ENCODE data around the gene CCN5.
A peak's percentile ranks its signal among the peaks of the same experiment; 100 is the strongest.

Gene CCN5

DNA sequence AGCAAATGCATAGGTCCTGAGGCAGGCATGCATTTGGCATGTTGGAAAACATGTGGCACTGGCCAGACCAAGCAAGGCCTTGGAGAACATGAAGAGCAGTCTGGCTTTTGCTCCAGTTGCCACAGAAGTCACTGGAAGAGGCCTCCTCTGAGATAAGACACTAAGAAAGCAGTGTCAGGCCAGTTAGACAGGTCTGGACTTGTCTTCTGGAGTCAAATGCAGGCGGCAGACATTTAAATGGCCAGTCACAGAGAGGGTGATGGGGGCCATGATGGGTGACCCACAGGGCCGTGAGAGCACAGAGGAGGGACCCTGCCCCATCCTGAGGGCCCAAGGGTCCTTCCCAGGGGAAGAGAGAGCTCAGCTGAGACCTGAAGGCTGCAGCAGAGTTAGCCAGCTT, 36.9 kb upstream of the CCN5 start:
- TF ChIP-seq SPI1 (IDR thresholded peaks at IDR 0.05; ENCODE audit: borderline replicate concordance, low read depth) (no peak), POLR2AphosphoS5 (IDR thresholded peaks at IDR 0.05; ENCODE audit: low read depth) (no peak), GABPA (IDR thresholded peaks at IDR 0.05; ENCODE audit: low read depth) (no peak)
- TF ChIP-seq, protein P1, sequence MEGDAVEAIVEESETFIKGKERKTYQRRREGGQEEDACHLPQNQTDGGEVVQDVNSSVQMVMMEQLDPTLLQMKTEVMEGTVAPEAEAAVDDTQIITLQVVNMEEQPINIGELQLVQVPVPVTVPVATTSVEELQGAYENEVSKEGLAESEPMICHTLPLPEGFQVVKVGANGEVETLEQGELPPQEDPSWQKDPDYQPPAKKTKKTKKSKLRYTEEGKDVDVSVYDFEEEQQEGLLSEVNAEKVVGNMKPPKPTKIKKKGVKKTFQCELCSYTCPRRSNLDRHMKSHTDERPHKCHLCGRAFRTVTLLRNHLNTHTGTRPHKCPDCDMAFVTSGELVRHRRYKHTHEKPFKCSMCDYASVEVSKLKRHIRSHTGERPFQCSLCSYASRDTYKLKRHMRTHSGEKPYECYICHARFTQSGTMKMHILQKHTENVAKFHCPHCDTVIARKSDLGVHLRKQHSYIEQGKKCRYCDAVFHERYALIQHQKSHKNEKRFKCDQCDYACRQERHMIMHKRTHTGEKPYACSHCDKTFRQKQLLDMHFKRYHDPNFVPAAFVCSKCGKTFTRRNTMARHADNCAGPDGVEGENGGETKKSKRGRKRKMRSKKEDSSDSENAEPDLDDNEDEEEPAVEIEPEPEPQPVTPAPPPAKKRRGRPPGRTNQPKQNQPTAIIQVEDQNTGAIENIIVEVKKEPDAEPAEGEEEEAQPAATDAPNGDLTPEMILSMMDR (IDR thresholded peaks at IDR 0.05; ENCODE audit: insufficient read depth, low read length) = no peak
- TF ChIP-seq, protein P2, sequence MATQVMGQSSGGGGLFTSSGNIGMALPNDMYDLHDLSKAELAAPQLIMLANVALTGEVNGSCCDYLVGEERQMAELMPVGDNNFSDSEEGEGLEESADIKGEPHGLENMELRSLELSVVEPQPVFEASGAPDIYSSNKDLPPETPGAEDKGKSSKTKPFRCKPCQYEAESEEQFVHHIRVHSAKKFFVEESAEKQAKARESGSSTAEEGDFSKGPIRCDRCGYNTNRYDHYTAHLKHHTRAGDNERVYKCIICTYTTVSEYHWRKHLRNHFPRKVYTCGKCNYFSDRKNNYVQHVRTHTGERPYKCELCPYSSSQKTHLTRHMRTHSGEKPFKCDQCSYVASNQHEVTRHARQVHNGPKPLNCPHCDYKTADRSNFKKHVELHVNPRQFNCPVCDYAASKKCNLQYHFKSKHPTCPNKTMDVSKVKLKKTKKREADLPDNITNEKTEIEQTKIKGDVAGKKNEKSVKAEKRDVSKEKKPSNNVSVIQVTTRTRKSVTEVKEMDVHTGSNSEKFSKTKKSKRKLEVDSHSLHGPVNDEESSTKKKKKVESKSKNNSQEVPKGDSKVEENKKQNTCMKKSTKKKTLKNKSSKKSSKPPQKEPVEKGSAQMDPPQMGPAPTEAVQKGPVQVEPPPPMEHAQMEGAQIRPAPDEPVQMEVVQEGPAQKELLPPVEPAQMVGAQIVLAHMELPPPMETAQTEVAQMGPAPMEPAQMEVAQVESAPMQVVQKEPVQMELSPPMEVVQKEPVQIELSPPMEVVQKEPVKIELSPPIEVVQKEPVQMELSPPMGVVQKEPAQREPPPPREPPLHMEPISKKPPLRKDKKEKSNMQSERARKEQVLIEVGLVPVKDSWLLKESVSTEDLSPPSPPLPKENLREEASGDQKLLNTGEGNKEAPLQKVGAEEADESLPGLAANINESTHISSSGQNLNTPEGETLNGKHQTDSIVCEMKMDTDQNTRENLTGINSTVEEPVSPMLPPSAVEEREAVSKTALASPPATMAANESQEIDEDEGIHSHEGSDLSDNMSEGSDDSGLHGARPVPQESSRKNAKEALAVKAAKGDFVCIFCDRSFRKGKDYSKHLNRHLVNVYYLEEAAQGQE (IDR thresholded peaks at IDR 0.05; ENCODE audit: insufficient replicate concordance, low read depth) = no peak
- no peak overlapping the region for H3K4me3 ChIP-seq (replicated peaks; ENCODE audit: insufficient read depth, low read length)
- H3K27ac ChIP-seq (replicated peaks) = no peak overlapping the region
- no peaks in the 10 kb centered on the region for H3K27me3 ChIP-seq (ENCODE audit: insufficient read depth, poor library complexity, severe bottlenecking)
- DNase-seq (ENCODE audit: low read depth in 1 of 2, low spot score in 1 of 2) = no peak

DNA sequence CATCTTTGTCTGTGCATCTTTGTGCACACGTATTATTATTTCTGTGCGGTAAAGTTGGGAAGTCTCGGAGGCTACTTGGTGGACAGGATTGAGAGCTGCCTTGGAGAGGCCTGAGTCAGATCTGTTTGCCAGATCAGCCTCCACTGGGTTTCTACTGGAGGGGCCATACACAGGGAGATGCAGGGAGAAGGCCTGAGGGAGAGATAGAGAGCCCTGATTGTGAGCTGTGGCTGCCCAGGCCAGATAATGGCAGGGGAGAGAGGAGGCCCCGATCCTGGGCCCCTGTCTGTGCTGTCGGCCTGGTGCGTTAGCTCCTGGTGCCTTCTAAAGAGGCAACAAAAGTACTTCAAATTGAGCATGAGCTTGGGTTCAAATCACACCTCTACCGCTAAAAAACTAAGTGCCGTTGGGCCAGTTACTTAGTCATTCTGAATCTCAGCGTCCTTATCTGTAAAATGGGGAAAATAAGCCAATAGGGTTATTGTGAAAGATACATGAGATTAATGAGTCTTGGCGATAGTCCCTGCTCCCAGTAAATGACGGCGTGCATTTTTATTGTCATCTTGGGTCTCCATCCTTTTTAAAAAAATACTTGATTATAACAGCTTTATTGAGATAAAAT, 36.1 kb upstream of the CCN5 start:
- no peak overlapping the region for H3K27ac ChIP-seq (replicated peaks)
- TF ChIP-seq POLR2AphosphoS5 (IDR thresholded peaks at IDR 0.05; ENCODE audit: low read depth) (no peak), SPI1 (IDR thresholded peaks at IDR 0.05; ENCODE audit: borderline replicate concordance, low read depth) (no peak), GABPA (IDR thresholded peaks at IDR 0.05; ENCODE audit: low read depth) (no peak)
- TF ChIP-seq, protein P2 (IDR thresholded peaks at IDR 0.05; ENCODE audit: insufficient replicate concordance, low read depth) = no peak
- DNase-seq (ENCODE audit: low read depth in 1 of 2, low spot score in 1 of 2) = no peak
- no peak overlapping the region for H3K4me3 ChIP-seq (replicated peaks; ENCODE audit: insufficient read depth, low read length)
- H3K27me3 ChIP-seq (ENCODE audit: insufficient read depth, poor library complexity, severe bottlenecking) = no peaks in the 10 kb centered on the region

DNA sequence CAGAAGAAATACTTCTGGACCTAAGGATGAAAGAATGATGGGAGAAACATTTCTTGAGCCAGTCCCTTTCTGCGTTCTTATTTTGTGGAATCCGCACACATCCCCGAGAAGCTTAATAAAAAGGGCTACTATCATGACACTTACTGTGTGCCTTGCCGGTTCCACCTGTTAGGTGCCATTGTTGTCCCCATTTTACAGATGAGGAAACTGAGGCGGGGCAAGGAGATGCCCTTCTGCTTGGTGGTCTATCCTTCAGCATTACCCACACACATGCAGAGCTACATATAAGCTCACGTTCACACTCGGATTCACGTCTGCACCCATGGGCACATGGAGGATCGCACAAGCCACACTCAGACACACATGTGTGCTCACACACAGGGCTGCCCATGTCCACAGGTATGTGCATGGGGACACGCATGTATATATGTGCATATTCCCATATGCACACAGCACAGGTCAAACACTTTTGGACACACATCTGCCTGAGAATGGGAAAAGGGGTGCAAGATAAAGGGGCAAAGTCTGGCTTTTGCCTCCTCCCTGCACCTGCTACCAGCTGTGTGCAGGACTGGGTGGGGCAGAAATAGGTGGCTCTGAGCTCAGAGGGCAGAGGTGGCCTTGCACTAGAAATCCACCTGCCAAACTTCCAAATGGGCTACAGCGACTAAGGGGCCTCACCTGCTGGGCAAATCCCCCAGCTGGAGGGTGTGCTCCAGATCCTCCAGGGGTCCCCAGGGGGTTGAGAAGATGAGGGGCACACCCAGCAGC, 33.2 kb upstream of the CCN5 start:
- Histone ChIP-seq H3K4me3 (replicated peaks; ENCODE audit: insufficient read depth, low read length) (no peak overlapping the region), H3K27me3 (ENCODE audit: insufficient read depth, poor library complexity, severe bottlenecking) (no peaks in the 10 kb centered on the region), H3K27ac (replicated peaks) (no peak overlapping the region)
- TF ChIP-seq SPI1 (IDR thresholded peaks at IDR 0.05; ENCODE audit: borderline replicate concordance, low read depth) (no peak), POLR2AphosphoS5 (IDR thresholded peaks at IDR 0.05; ENCODE audit: low read depth) (no peak)
- no peak for DNase-seq (ENCODE audit: low read depth in 1 of 2, low spot score in 1 of 2)

DNA sequence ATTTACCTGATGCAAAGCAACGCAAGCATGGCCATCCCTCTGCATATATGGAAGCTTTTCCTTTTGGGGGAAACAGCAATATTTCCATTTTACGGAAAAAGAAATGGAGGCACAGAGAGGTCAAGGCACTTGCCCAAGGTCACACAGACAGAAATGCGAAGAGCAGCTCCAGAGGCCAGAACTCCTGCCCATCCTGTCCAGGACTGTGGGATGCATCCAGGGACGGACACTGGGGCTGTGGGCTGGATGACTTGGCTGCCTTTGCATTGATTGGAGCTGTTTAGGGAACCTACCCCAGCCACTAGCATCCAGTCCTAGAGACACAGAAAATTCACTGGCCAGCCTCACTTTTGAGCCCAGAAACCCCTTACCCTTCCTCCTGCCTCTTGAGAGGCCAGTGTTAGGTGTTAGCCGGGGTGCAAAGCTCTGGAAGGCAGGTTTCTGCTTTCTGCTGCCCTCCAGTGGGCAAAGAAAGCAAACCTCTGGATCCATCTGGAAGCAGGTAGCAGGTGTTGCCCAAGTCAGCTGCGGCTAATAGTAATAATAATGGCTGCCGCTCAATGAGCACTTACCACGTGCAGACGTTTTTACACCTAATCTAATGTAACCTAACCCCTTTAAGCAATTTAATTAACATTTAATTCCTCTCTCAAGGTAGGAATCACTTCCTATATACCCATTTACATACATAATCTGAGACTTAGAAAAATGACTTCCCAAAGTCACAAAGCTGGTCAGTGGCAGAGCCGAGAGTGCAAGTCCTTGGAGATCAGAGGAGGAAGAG, 31.7 kb upstream of the CCN5 start:
- no peak overlapping the region for H3K27ac ChIP-seq (replicated peaks)
- DNase-seq (ENCODE audit: low read depth in 1 of 2, low spot score in 1 of 2) = peak; percentile 76 to 77
- H3K4me3 ChIP-seq (replicated peaks; ENCODE audit: insufficient read depth, low read length) = no peak overlapping the region
- H3K27me3 ChIP-seq (ENCODE audit: insufficient read depth, poor library complexity, severe bottlenecking) = no peaks in the 10 kb centered on the region
- no peak for TF ChIP-seq SPI1 (IDR thresholded peaks at IDR 0.05; ENCODE audit: borderline replicate concordance, low read depth)
- TF ChIP-seq, protein P1 (IDR thresholded peaks at IDR 0.05; ENCODE audit: insufficient read depth, low read length) = peak; percentile 59
- TF ChIP-seq, protein P2 (IDR thresholded peaks at IDR 0.05; ENCODE audit: insufficient replicate concordance, low read depth) = no peak
- no peak for TF ChIP-seq POLR2AphosphoS5 (IDR thresholded peaks at IDR 0.05; ENCODE audit: low read depth)

Measured in HL-60 (cell line).